ENCODE data around the gene FILIP1L. TPM values are rescaled to one million over a fixed set of nuclear protein-coding genes. Genes with fewer than 3 reads are reported as not detected.

Gene FILIP1L
- total RNA-seq, 1 experiment from 2014 or later: 0.17 TPM

- TF ChIP-seq CEBPB (IDR thresholded peaks at IDR 0.05; ENCODE audit: low read depth): no peak
- no peak for TF ChIP-seq EZH2 (IDR thresholded peaks at IDR 0.05)
- no peak for TF ChIP-seq ZFX (IDR thresholded peaks at IDR 0.05)
- TF ChIP-seq, protein P1, sequence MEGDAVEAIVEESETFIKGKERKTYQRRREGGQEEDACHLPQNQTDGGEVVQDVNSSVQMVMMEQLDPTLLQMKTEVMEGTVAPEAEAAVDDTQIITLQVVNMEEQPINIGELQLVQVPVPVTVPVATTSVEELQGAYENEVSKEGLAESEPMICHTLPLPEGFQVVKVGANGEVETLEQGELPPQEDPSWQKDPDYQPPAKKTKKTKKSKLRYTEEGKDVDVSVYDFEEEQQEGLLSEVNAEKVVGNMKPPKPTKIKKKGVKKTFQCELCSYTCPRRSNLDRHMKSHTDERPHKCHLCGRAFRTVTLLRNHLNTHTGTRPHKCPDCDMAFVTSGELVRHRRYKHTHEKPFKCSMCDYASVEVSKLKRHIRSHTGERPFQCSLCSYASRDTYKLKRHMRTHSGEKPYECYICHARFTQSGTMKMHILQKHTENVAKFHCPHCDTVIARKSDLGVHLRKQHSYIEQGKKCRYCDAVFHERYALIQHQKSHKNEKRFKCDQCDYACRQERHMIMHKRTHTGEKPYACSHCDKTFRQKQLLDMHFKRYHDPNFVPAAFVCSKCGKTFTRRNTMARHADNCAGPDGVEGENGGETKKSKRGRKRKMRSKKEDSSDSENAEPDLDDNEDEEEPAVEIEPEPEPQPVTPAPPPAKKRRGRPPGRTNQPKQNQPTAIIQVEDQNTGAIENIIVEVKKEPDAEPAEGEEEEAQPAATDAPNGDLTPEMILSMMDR (IDR thresholded peaks at IDR 0.05 in 2 of 3, conservative IDR thresholded peaks at IDR 0.05 in 1 of 3; ENCODE audit: borderline replicate concordance in 1 of 3, insufficient read depth in 1 of 3, low read depth in 2 of 3, low read length in 2 of 3): no peak
- no peak for TF ChIP-seq SP1 (IDR thresholded peaks at IDR 0.05; ENCODE audit: low read depth)
- no peak for TF ChIP-seq RAD21 (IDR thresholded peaks at IDR 0.05; ENCODE audit: low read depth)
- no peak for TF ChIP-seq TCF7L2 (IDR thresholded peaks at IDR 0.05; ENCODE audit: borderline replicate concordance, extremely low read depth, insufficient read depth, insufficient read length)
- Histone ChIP-seq H3K9me3 (ENCODE audit: control insufficient read depth in 1 of 2, insufficient read depth in 1 of 2, low read depth in 1 of 2, low read length in 2 of 2) (no peaks in the 10 kb centered on the region), H4K20me1 (ENCODE audit: insufficient read depth) (no peaks in the 10 kb centered on the region), H3K36me3 (ENCODE audit: control insufficient read depth in 1 of 2, insufficient read depth in 2 of 2, low read length in 2 of 2) (peaks cover 0 to 2% of the 10 kb centered on the region in 2 experiments; a peak in 1 of 4 replicates), H3K27me3 (ENCODE audit: insufficient read depth, low read length) (no peaks in the 10 kb centered on the region), H3K4me2 (ENCODE audit: low read length) (no peak overlapping the region), H3K79me2 (ENCODE audit: insufficient read depth, low read length) (no peaks in the 10 kb centered on the region), H3K4me3 (replicated peaks in 1 of 2; ENCODE audit: low read depth in 1 of 2, low read length in 2 of 2) (no peak overlapping the region), H3K9ac (ENCODE audit: low read length) (no peak overlapping the region), H3K9me2 (ENCODE audit: insufficient read depth) (no peaks in the 10 kb centered on the region), H3K4me1 (ENCODE audit: control insufficient read depth in 1 of 2, insufficient read depth in 2 of 2, low read length in 2 of 2) (no peaks in the 10 kb centered on the region), H3K27ac (ENCODE audit: low read depth, low read length) (no peak overlapping the region), H2AFZ (ENCODE audit: low read depth, low read length, poor library complexity, severe bottlenecking) (no peak overlapping the region)
- DNase-seq (ENCODE audit: low read depth, low spot score): no peak
- RAD21 ChIA-PET (ENCODE audit: low non-redundant PET in 1 of 2, low total read pairs in 2 of 2, uncharacterized antibody in 2 of 2, unreplicated experiment in 2 of 2): no interaction called here
- intact Hi-C loops (cut with micrococcal nuclease): no loop called here
- BruUV-seq (replicated peaks): no TSS peak
- no peak for ATAC-seq
- CTCF ChIA-PET: no interaction called here
- POLR2A ChIA-PET: no interaction called here
Measured at GRCh38 chr3:100163787-100164186, 49.5 kb upstream of the FILIP1L start.

DNA sequence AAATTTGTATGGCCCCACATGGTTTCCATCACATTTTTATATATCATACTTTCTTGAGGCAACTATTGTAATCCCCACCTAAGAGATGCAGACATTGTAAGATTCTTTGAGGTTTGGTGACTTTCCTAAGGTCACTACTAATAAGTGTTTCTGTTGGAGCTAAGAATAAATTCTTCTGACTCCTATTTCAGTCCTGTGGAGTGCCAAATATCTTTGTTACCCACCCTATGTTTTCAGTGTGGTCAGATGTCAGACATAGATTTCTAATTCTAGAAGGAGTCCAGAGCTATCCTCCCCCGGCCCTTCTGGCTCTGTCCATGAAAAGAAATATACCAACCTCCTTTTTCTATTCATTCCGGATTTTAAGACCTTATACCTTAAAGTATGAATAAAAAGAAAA is 46.2 kb upstream of the FILIP1L start:
- no peak overlapping the region for H3K27ac ChIP-seq (ENCODE audit: low read depth, low read length)
- no peaks in the 10 kb centered on the region for H4K20me1 ChIP-seq (ENCODE audit: insufficient read depth)
- no TSS peak for BruUV-seq (replicated peaks)
- DNase-seq (ENCODE audit: low read depth, low spot score) (no peak), ATAC-seq (no peak)
- no peak overlapping the region for H2AFZ ChIP-seq (ENCODE audit: low read depth, low read length, poor library complexity, severe bottlenecking)
- RAD21 ChIA-PET (ENCODE audit: low non-redundant PET in 1 of 2, low total read pairs in 2 of 2, uncharacterized antibody in 2 of 2, unreplicated experiment in 2 of 2): no interaction called here
- intact Hi-C loops (cut with micrococcal nuclease): no loop called here
- H3K4me1 ChIP-seq (ENCODE audit: control insufficient read depth in 1 of 2, insufficient read depth in 2 of 2, low read length in 2 of 2): no peaks in the 10 kb centered on the region
- no peak overlapping the region for H3K4me2 ChIP-seq (ENCODE audit: low read length)
- H3K79me2 ChIP-seq (ENCODE audit: insufficient read depth, low read length): no peaks in the 10 kb centered on the region
- no peak for TF ChIP-seq TCF7L2 (IDR thresholded peaks at IDR 0.05; ENCODE audit: borderline replicate concordance, extremely low read depth, insufficient read depth, insufficient read length)
- no peak for TF ChIP-seq ZFX (IDR thresholded peaks at IDR 0.05)
- POLR2A ChIA-PET: no interaction called here
- CTCF ChIA-PET: no interaction called here
- H3K9me3 ChIP-seq (ENCODE audit: control insufficient read depth in 1 of 2, insufficient read depth in 1 of 2, low read depth in 1 of 2, low read length in 2 of 2): peaks cover 0 to 5% of the 10 kb centered on the region in 2 experiments; a peak in 1 of 4 replicates
- H3K9ac ChIP-seq (ENCODE audit: low read length): no peak overlapping the region
- H3K4me3 ChIP-seq (replicated peaks in 1 of 2; ENCODE audit: low read depth in 1 of 2, low read length in 2 of 2): no peak overlapping the region
- no peaks in the 10 kb centered on the region for H3K9me2 ChIP-seq (ENCODE audit: insufficient read depth)
- H3K27me3 ChIP-seq (ENCODE audit: insufficient read depth, low read length): no peaks in the 10 kb centered on the region
- H3K36me3 ChIP-seq (ENCODE audit: control insufficient read depth in 1 of 2, insufficient read depth in 2 of 2, low read length in 2 of 2): 0 out of 4 replicates have a peak, but pooled peaks cover 0 to under 1% of the 10 kb centered on the region in 2 experiments

All from HCT116 (cell line).